GM19463 (cell line): ENCODE data around the gene RBM28.

Experiments used
- ATAC-seq: cut with Tn5 transposase; IDR thresholded peaks from one replicate; pipeline ENCODE4 v1.9.1; 2021; ENCODE audit warnings: mild to moderate bottlenecking, moderate library complexity; ENCODE audit not compliant: unreplicated experiment

The RBM28 gene

GRCh38 chr7:128350708-128351295, 7.1 kb upstream of the RBM28 start:
- no peak for ATAC-seq

GRCh38 chr7:128349466-128349825, 5.7 kb upstream of the RBM28 start:
- no peak for ATAC-seq

GRCh38 chr7:128347647-128348097, 4.0 kb upstream of the RBM28 start:
- no peak for ATAC-seq

GRCh38 chr7:128344431-128344774, 695 bp upstream of the RBM28 start:
- no peak for ATAC-seq

- no peak for ATAC-seq
Observed at GRCh38 chr7:128341733-128342132, 2.0 kb downstream of the RBM28 start.

- no peak for ATAC-seq
Observed at GRCh38 chr7:128335730-128336129, 8.0 kb downstream of the RBM28 start.

GRCh38 chr7:128324368-128324680, 19.4 kb downstream of the RBM28 start:
- no peak for ATAC-seq

GRCh38 chr7:128323459-128324367, 20.0 kb downstream of the RBM28 start:
- no peak for ATAC-seq

- ATAC-seq: no peak
Observed at GRCh38 chr7:128323040-128323439, 20.7 kb downstream of the RBM28 start.

GRCh38 chr7:128322040-128322643, 21.6 kb downstream of the RBM28 start:
- ATAC-seq: no peak

- no peak for ATAC-seq
Observed at GRCh38 chr7:128321044-128321422, 22.7 kb downstream of the RBM28 start.

GRCh38 chr7:128318691-128319090, 25.0 kb downstream of the RBM28 start:
- no peak for ATAC-seq

GRCh38 chr7:128311013-128311412, 32.7 kb downstream of the RBM28 start:
- ATAC-seq: no peak

GRCh38 chr7:128310499-128310898, 33.2 kb downstream of the RBM28 start:
- no peak for ATAC-seq

- no peak for ATAC-seq
Observed at GRCh38 chr7:128309976-128310375, 33.7 kb downstream of the RBM28 start.

GRCh38 chr7:128309124-128309523, 34.6 kb downstream of the RBM28 start:
- no peak for ATAC-seq

- ATAC-seq: no peak
Observed at GRCh38 chr7:128307061-128307460, 36.6 kb downstream of the RBM28 start.

GRCh38 chr7:128304212-128304611, 39.5 kb downstream of the RBM28 start:
- no peak for ATAC-seq

GRCh38 chr7:128303643-128304042, 40.1 kb downstream of the RBM28 start:
- ATAC-seq: no peak

- no peak for ATAC-seq
Observed at GRCh38 chr7:128303133-128303532, 40.6 kb downstream of the RBM28 start.

GRCh38 chr7:128302139-128302538, 41.6 kb downstream of the RBM28 start:
- ATAC-seq: no peak

GRCh38 chr7:128299109-128299607, 44.5 kb downstream of the RBM28 start:
- ATAC-seq: no peak
